K562 (cell line): ENCODE data around the gene GLIS2. TPM values are rescaled to one million over a fixed set of nuclear protein-coding genes. Genes with fewer than 3 reads are reported as not detected.

Experiments
- MIER1 ChIP-seq: fragments of 450-650 bp; IDR thresholded peaks from 2 replicates; pipeline ENCODE4 v1.6.1; 2016; ENCODE audit warnings: antibody characterized with exemption, mild to moderate bottlenecking, low read depth
- MYC ChIP-seq, 2 experiments: fragments of 250-450 bp in 1 of 2; sonication (Bioruptor Pico) in 1 of 2; IDR thresholded peaks; 2 replicates each; pipeline versions ENCODE4 v1.5.1 to v1.6.1; 2012 to 2021; ENCODE audit warnings: low read depth in 2 of 2, borderline replicate concordance in 1 of 2, improper control_type of control experiment in 1 of 2, low read length in 1 of 2, mild to moderate bottlenecking in 1 of 2, moderate library complexity in 1 of 2
- NCOR1 ChIP-seq: fragments of 450-650 bp; IDR thresholded peaks from 2 replicates; pipeline ENCODE4 v1.6.1; 2016; ENCODE audit warnings: mild to moderate bottlenecking, moderate library complexity
- POLR2G ChIP-seq: fragments of 200-400 bp; formaldehyde crosslinking; IDR thresholded peaks from 2 replicates; pipeline ENCODE4 v1.6.1; 2017; ENCODE audit warnings: low read depth, mild to moderate bottlenecking, antibody characterized with exemption, low read length, moderate library complexity
- TOE1 ChIP-seq, 2 experiments: fragments of 450-650 bp in 1 of 2; sonication (generic) in 1 of 2; formaldehyde crosslinking in 1 of 2; IDR thresholded peaks; 2 replicates each; pipeline versions ENCODE4 v1.7.1 to v1.8.0; 2016 to 2022; ENCODE audit warnings: borderline replicate concordance in 2 of 2, mild to moderate bottlenecking in 2 of 2, antibody characterized with exemption in 1 of 2, inconsistent platforms in 1 of 2, low read depth in 1 of 2, missing genetic modification reagents in 1 of 2, moderate library complexity in 1 of 2
- USF2 ChIP-seq: sonication (generic); formaldehyde crosslinking; IDR thresholded peaks from 2 replicates; pipeline ENCODE4 v1.5.0; 2020; ENCODE audit warnings: missing genetic modification reagents
- ZBTB7A ChIP-seq: IDR thresholded peaks from 2 replicates; pipeline ENCODE4 v1.6.1; 2011; ENCODE audit warnings: low read depth, mild to moderate bottlenecking, low read length, moderate library complexity, borderline replicate concordance; ENCODE audit not compliant: control insufficient read depth
- polyA plus RNA-seq, 8 experiments: library from polyadenylated mRNA; depleted of rRNA in 4 of 8; stranded (reverse) in 5 of 8; unstranded in 3 of 8; fragments of >200 nt; fragmentation: Nextera tagmentation in 2 of 8; fragmentation: Illumina TruSeq in 1 of 8; extraction: Ambion mirVana in 2 of 8; extraction: Trizol in 1 of 8; gene quantifications; 2 replicates each; pipeline versions ENCODE4 v1.2.1 to v1.2.3, GENCODE V29; 2011 to 2014; ENCODE audit warnings: inconsistent platforms in 1 of 8, missing spikeins in 1 of 8
- total RNA-seq, 7 experiments: library from RNA; depleted of rRNA in 6 of 7; stranded (reverse); fragments of >200 nt in 6 of 7; fragmentation: Illumina TruSeq in 2 of 7; extraction: Trizol in 2 of 7; gene quantifications; 2 replicates each; pipeline versions ENCODE4 v1.2.1 to v1.2.3, GENCODE V29; 2011 to 2021; ENCODE audit warnings: low replicate concordance in 1 of 7

GLIS2 gene
- total and polyA plus RNA-seq, 9 of the 15 experiments (the other 6 are each of a cell fraction or from before 2014, with no cell fraction given) = 0.10 to 9.0 (median 0.57) TPM

DNA sequence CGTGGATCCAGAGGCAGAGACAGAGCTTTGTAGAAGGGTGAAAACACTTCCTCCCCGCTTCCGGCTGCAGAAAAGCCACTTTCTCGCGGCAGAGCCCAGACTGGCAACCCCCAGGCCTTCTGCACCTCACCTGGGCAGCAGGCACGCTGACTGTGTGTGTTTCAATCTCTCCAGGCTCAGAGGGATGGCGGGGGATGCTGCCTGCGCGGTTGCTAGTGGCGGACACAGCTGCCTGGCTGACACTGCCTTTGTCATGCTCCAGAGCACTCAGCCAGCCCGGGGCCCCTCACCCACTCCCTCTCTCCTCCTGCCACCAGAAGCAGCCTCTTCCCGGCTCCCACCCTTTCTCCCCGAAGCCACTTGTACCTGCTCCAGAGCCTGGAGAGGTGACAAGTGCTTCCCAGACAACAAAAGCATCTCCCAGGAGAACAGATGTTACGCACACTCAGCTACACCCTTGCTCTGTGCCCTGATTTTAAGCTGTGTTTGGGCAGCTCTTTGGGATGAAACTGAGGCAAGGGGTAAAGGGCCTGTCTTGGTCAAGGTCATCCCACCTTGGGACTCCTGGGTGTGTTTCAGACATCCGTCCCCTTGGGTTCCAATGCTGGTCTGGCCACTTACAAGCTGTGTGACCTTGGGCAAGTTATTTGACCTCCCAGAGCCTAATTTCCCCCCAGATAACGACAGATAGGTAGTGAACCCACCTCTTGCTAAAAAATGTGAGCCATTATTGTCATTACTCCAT, 9.2 kb upstream of the GLIS2 start (continued):
- peak; percentile 55 for TF ChIP-seq POLR2G
- 0 out of 2 replicates have a peak, but pooled peaks have one; percentile 56 for TF ChIP-seq MIER1
- TF ChIP-seq ZBTB7A = 0 out of 2 replicates have a peak, but pooled peaks have one; percentile 24
- no peak for TF ChIP-seq USF2 (CRISPR knock-in tag)
- TF ChIP-seq NCOR1 = no peak
- TF ChIP-seq TOE1 (IDR thresholded peaks at IDR 0.05; ENCODE audit: borderline replicate concordance) = 0 out of 2 replicates have a peak, but pooled peaks have one; percentile 10
- TF ChIP-seq TOE1 (CRISPR knock-in tag; IDR thresholded peaks at IDR 0.05; ENCODE audit: borderline replicate concordance, low read depth) = no peak
- no peak for TF ChIP-seq MYC (IDR thresholded peaks at IDR 0.05; ENCODE audit: low read depth, low read length)
- TF ChIP-seq MYC (CRISPR knock-in tag; IDR thresholded peaks at IDR 0.05; ENCODE audit: borderline replicate concordance, low read depth) = no peak
